Measurements from ENCODE around the gene KRT85.

- TF ChIP-seq EZH2phosphoT487 (conservative IDR thresholded peaks at IDR 0.05; ENCODE audit: low read length) = no peak
- no peak for TF ChIP-seq CTCF (IDR thresholded peaks at IDR 0.05; ENCODE audit: insufficient read depth, low read length, poor library complexity, severe bottlenecking)
These were observed 1.2 kb upstream of the KRT85 start for GRCh38 chr12:52368508-52368907.
